K562 (cell line): ENCODE data around the gene ESAM. TPM values are rescaled to one million over a fixed set of nuclear protein-coding genes. Genes with fewer than 3 reads are reported as not detected.

Experiments used
- ATAC-seq: fragments of 200-7000 bp; cut with Tn5 transposase; 3 replicates; pipeline ENCODE4 v1.9.1; 2020; ENCODE audit warnings: moderate library complexity
- BruUV-seq: library from RNA; stranded (reverse); fragments of 400-500 nt; replicated peaks from 2 replicates; lab custom pipeline; 2021; lab: Mats Ljungman, UMichigan
- CTCF ChIA-PET: fragments of 300-600 bp; formaldehyde crosslinking; extraction: SDS; loops from one replicate; lab custom pipeline; 2021; ENCODE audit warnings: low intra/inter-chr PET ratio; lab: Yijun Ruan, JAX
- POLR2A ChIA-PET: fragments of 300-600, 350-650 bp; sonication (Branson Sonifier 250); formaldehyde crosslinking; extraction: SDS; loops from one replicate; lab custom pipeline; 2021; ENCODE audit warnings: antibody characterized with exemption, inconsistent platforms; lab: Yijun Ruan, JAX
- DNase-seq, 4 experiments: peaks; one replicate each; pipeline versions ENCODE4 v3.0.0 to v3.0.0-alpha.2; 2011 to 2018; ENCODE audit warnings: low spot score in 3 of 4, mixed read lengths in 3 of 4; ENCODE audit errors: extremely low read depth in 1 of 4
- FAIRE-seq: peaks from 2 replicates; lab custom pipeline; 2011; peaks lifted over from hg19 to GRCh38; lab: Jason Lieb, UNC
- H2AFZ ChIP-seq: 2 replicates; pipeline ENCODE4 v1.6.0; 2011; ENCODE audit warnings: low read depth, low read length, control low read depth, inconsistent platforms
- H3K27ac ChIP-seq: fragments of 200-600 bp; 3 replicates; pipeline ENCODE4 v1.8.0; 2011; ENCODE audit warnings: low read depth, mild to moderate bottlenecking, control low read depth, inconsistent platforms, low read length, moderate library complexity, mixed read lengths; ENCODE audit errors: extremely low read depth
- H3K27me3 ChIP-seq, 2 experiments: fragments of 300-600 bp in 1 of 2; 2 replicates in 1 of 2; 3 replicates in 1 of 2; pipeline versions ENCODE4 v1.6.0 to v1.8.0; 2011; ENCODE audit warnings: inconsistent platforms in 2 of 2, low read length in 2 of 2, mild to moderate bottlenecking in 1 of 2, mixed read lengths in 1 of 2, moderate library complexity in 1 of 2; ENCODE audit not compliant: control insufficient read depth in 2 of 2, insufficient read depth in 2 of 2
- H3K36me3 ChIP-seq: fragments of 300-600 bp; 3 replicates; pipeline ENCODE4 v1.8.0; 2011; ENCODE audit warnings: mild to moderate bottlenecking, low read length, inconsistent platforms; ENCODE audit not compliant: control insufficient read depth, insufficient read depth
- H3K4me1 ChIP-seq, 2 experiments: fragments of 200-600 bp in 1 of 2; replicated peaks in 1 of 2; 2 replicates in 1 of 2; 3 replicates in 1 of 2; pipeline versions ENCODE4 v1.5.1 to v1.8.0; 2011; ENCODE audit warnings: inconsistent platforms in 2 of 2, low read length in 2 of 2, mild to moderate bottlenecking in 1 of 2, mixed read lengths in 1 of 2, moderate library complexity in 1 of 2; ENCODE audit not compliant: control insufficient read depth in 2 of 2, insufficient read depth in 2 of 2
- H3K4me2 ChIP-seq: 2 replicates; pipeline ENCODE4 v1.6.1; 2011; ENCODE audit warnings: low read length, control low read depth, inconsistent platforms, mixed read lengths; ENCODE audit not compliant: insufficient read depth
- H3K4me3 ChIP-seq: fragments of 200-600 bp; sonication (generic), shearing (Covaris generic); 2 replicates; pipeline ENCODE4 v1.5.1; 2016; ENCODE audit warnings: control low read depth, inconsistent platforms
- H3K79me2 ChIP-seq: fragments of 200-600 bp; 3 replicates; pipeline ENCODE4 v1.8.0; 2011; ENCODE audit warnings: low read length, inconsistent platforms; ENCODE audit not compliant: control insufficient read depth, insufficient read depth
- H3K9ac ChIP-seq, 2 experiments: 2 replicates each; pipeline versions ENCODE4 v1.6.0 to v1.6.1; 2011; ENCODE audit warnings: low read depth in 2 of 2, low read length in 2 of 2, control low read depth in 1 of 2, inconsistent platforms in 1 of 2, mild to moderate bottlenecking in 1 of 2, mixed read lengths in 1 of 2; ENCODE audit not compliant: insufficient read depth in 1 of 2
- H3K9me1 ChIP-seq: one replicate; pipeline ENCODE4 v1.6.0; 2011; ENCODE audit warnings: inconsistent platforms, mild to moderate bottlenecking, low read length, moderate library complexity; ENCODE audit not compliant: control insufficient read depth, insufficient read depth
- H3K9me3 ChIP-seq: replicated peaks from 2 replicates; pipeline ENCODE4 v1.5.1; 2011; ENCODE audit warnings: low read depth, low read length, inconsistent platforms; ENCODE audit not compliant: control insufficient read depth, insufficient read depth
- H4K20me1 ChIP-seq: replicated peaks from 2 replicates; pipeline ENCODE4 v1.6.1; 2011; ENCODE audit warnings: low read length, inconsistent platforms, mixed read lengths; ENCODE audit not compliant: control insufficient read depth, insufficient read depth
- CC2D1A ChIP-seq: fragments of 450-650 bp; IDR thresholded peaks from 2 replicates; pipeline ENCODE4 v1.6.1; 2017; ENCODE audit warnings: mild to moderate bottlenecking
- CHCHD3 ChIP-seq: fragments of 250-450 bp; sonication (Bioruptor Pico); IDR thresholded peaks from 2 replicates; pipeline ENCODE4 v2.1.2; 2022; ENCODE audit warnings: mild to moderate bottlenecking
- NRF1 ChIP-seq, 2 experiments: fragments of 450-650 bp; IDR thresholded peaks in 1 of 2; conservative IDR thresholded peaks in 1 of 2; 2 replicates each; pipeline ENCODE4 v1.6.1; 2014; ENCODE audit warnings: mild to moderate bottlenecking in 2 of 2
- POLR2G ChIP-seq: fragments of 200-400 bp; formaldehyde crosslinking; IDR thresholded peaks from 2 replicates; pipeline ENCODE4 v1.6.1; 2017; ENCODE audit warnings: low read depth, mild to moderate bottlenecking, antibody characterized with exemption, low read length, moderate library complexity
- POLR3G ChIP-seq: IDR thresholded peaks from 2 replicates; pipeline ENCODE4 v1.6.1; 2011; ENCODE audit not compliant: insufficient read length, insufficient replicate concordance; ENCODE audit errors: extremely low read depth
- TBL1XR1 ChIP-seq, 2 experiments: IDR thresholded peaks; 2 replicates each; pipeline ENCODE4 v1.6.1; 2012; ENCODE audit warnings: improper control_type of control experiment in 2 of 2, low read length in 2 of 2, mild to moderate bottlenecking in 1 of 2
- WGBS: fragments of 100-300 bp; shearing (Covaris generic); methylation state at CpG from one replicate; pipeline ENCODE4 v1.1.6; 2016; ENCODE audit warnings: low coverage, mixed read lengths; ENCODE audit not compliant: insufficient coverage; ENCODE audit errors: missing lambda C conversion rate; 5-methylcytosine and 5-hydroxymethylcytosine counted together
- in situ Hi-C: fragments of 300-500 bp; cut with MboI; formaldehyde crosslinking; loops from 4 replicates; pipeline ENCODE4 v1.15.0; 2018; ENCODE audit warnings: inconsistent platforms, mixed read lengths
- intact Hi-C: fragments of 100-400 bp; cut with micrococcal nuclease; formaldehyde crosslinking; loops from 2 replicates; pipeline ENCODE4 v1.14.2; 2022
- polyA plus RNA-seq, 8 experiments: library from polyadenylated mRNA; depleted of rRNA in 4 of 8; stranded (reverse) in 5 of 8; unstranded in 3 of 8; fragments of >200 nt; fragmentation: Nextera tagmentation in 2 of 8; fragmentation: Illumina TruSeq in 1 of 8; extraction: Ambion mirVana in 2 of 8; extraction: Trizol in 1 of 8; gene quantifications; 2 replicates each; pipeline versions ENCODE4 v1.2.1 to v1.2.3, GENCODE V29; 2011 to 2014; ENCODE audit warnings: inconsistent platforms in 1 of 8, missing spikeins in 1 of 8
- total RNA-seq, 7 experiments: library from RNA; depleted of rRNA in 6 of 7; stranded (reverse); fragments of >200 nt in 6 of 7; fragmentation: Illumina TruSeq in 2 of 7; extraction: Trizol in 2 of 7; gene quantifications; 2 replicates each; pipeline versions ENCODE4 v1.2.1 to v1.2.3, GENCODE V29; 2011 to 2021; ENCODE audit warnings: low replicate concordance in 1 of 7

Gene ESAM
- total and polyA plus RNA-seq, 9 of the 15 experiments (the other 6 are each of a cell fraction or from before 2014, with no cell fraction given), result 0.06 to 1.5 (median 0.22) TPM

- Histone ChIP-seq H3K27me3 (peaks cover 13 to 52% of the 10 kb centered on the region in 2 experiments; a peak in 4 of 5 replicates), H3K4me1 (peaks cover 14% of the 10 kb centered on the region in 2 experiments; a peak in 4 of 5 replicates), H3K27ac (no peak within 1 kb of the TSS), H3K4me3 (no peak within 1 kb of the TSS), H2AFZ (peak within 1 kb of the TSS; percentile 22; the same call in 1 of the 2 replicates), H3K9me3 (no peaks in the 10 kb centered on the region), H3K9ac (0 out of 4 replicates have a peak within 1 kb of the TSS, but pooled peaks of 1 of the 2 experiments have one; percentile 2), H3K9me1 (no peaks in the 10 kb centered on the region), H3K4me2 (no peak within 1 kb of the TSS), H3K79me2 (no peaks in the 10 kb centered on the region), H4K20me1 (no peaks in the 10 kb centered on the region), H3K36me3 (no peaks in the 10 kb centered on the region)
- ATAC-seq (no peak), DNase-seq (no peak), FAIRE-seq (no peak)
- 21% methylated on average over 22 of the region's 42 CpGs for WGBS
- ChIA-PET CTCF (no interaction called here), POLR2A (interaction anchor here (0.8 to 1.5 kb wide), 3 partner anchors 7 to 85 kb away, joined by 3 to 4 read pairs (median 3); no protein-coding TSS in a partner anchor)
- no TSS peak for BruUV-seq
- in situ Hi-C loops, result no loop called here
- TF ChIP-seq CHCHD3 (CRISPR knock-in tag) (no peak), POLR2G (0 out of 2 replicates have a peak, but pooled peaks have one; percentile 15)
- intact Hi-C loops, result no loop called here
Observed at GRCh38 chr11:124751741-124752470, 10.2 kb downstream of the ESAM start, which contains the start of gene VSIG2. Gene VSIG2 (minus strand): TSS chr11:124752255. CDS start chr11:124752137, 118 bp downstream.

- CTCF ChIA-PET, result no interaction called here
- Histone ChIP-seq H3K36me3 (no peaks in the 10 kb centered on the region), H4K20me1 (no peaks in the 10 kb centered on the region), H3K4me3 (no peak overlapping the region), H3K27me3 (peaks cover 11 to 47% of the 10 kb centered on the region in 2 experiments; a peak in 4 of 5 replicates), H2AFZ (no peak overlapping the region), H3K4me2 (no peak overlapping the region), H3K9ac (no peak overlapping the region), H3K4me1 (peaks cover 18 to 19% of the 10 kb centered on the region in 2 experiments; a peak in 4 of 5 replicates), H3K9me1 (no peaks in the 10 kb centered on the region), H3K27ac (no peak overlapping the region), H3K9me3 (no peaks in the 10 kb centered on the region), H3K79me2 (no peaks in the 10 kb centered on the region)
- no TSS peak for BruUV-seq
- intact Hi-C loops, result no loop called here
- FAIRE-seq (no peak), DNase-seq (no peak), ATAC-seq (no peak)
- in situ Hi-C loops, result no loop called here
- POLR2A ChIA-PET, result interaction anchor here (0.8 kb wide), 1 partner anchor 84 kb away, joined by 3 read pairs; no protein-coding TSS in a partner anchor
- WGBS, result 4% methylated on average over 11 of the region's 11 CpGs
- no peak for TF ChIP-seq CC2D1A
- no peak for TF ChIP-seq TBL1XR1 (IDR thresholded peaks at IDR 0.05; ENCODE audit: low read length in 2 of 2)
- no peak for TF ChIP-seq POLR3G
- no peak for TF ChIP-seq NRF1 (conservative IDR thresholded peaks at IDR 0.05 in 1 of 2, IDR thresholded peaks at IDR 0.05 in 1 of 2)
Observed at GRCh38 chr11:124751391-124751740, 10.7 kb downstream of the ESAM start.
